HG03521 (cell line): Measurements from ENCODE around the gene POLR2J2.
"Not testable (repeated sequence)": the region's sequence is repeated elsewhere in the genome, so short reads cannot be mapped to it uniquely, and the experiment has no call there.

ENCODE experiments used
- ATAC-seq: cut with Tn5 transposase; IDR thresholded peaks from one replicate; pipeline ENCODE4 v1.9.1; 2021; ENCODE audit warnings: mild to moderate bottlenecking, moderate library complexity; ENCODE audit not compliant: unreplicated experiment

POLR2J2 gene

DNA sequence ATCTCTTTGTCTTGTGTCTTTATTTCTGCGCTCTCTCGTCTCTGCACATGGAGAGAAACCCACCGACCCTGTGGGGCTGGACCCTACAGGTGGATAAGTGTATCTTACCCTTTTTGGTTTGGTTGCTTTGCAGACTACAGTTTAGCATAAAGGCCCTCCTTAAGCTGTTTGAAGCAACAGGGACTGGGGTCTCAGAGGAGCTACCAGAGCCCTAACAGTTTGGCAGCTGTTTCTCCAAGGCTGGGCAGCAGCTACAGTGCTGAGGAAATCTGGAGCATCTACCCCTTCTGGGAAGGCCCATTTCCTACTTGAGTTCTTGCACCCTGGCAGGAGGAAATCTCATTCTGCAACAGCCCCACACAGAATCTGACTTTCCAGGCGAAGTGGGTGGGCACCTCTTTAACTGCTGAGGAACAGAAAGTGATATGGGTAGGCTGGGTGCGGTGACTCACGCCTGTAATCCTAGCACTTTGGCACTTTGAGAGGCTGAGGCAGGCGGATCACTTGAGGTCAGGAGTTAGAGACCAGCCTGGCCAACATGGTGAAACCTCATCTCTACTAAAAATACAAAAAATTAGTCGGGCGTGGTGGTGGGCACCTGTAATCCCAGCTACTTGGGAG lies 2.1 kb upstream of the POLR2J2 start:
- not testable (repeated sequence) for ATAC-seq

DNA sequence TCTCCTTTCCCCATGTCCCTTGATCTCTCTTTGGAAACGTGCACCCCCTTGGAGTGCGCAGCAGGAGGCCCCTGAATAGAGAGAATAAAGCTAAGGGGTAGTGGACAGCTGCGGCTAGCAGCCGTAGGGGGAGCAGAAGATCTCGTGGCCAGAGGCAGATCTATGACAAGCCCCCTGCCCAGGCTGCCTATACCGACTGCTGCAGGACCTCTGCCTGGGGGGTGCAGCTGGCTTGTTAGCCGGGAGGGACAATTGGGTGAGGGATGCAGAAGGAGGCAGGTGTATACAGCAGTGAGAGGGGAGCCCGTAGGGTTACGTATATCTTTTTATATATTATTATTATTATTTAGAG lies 469 bp upstream of the POLR2J2 start:
- ATAC-seq = peak; percentile 12

DNA sequence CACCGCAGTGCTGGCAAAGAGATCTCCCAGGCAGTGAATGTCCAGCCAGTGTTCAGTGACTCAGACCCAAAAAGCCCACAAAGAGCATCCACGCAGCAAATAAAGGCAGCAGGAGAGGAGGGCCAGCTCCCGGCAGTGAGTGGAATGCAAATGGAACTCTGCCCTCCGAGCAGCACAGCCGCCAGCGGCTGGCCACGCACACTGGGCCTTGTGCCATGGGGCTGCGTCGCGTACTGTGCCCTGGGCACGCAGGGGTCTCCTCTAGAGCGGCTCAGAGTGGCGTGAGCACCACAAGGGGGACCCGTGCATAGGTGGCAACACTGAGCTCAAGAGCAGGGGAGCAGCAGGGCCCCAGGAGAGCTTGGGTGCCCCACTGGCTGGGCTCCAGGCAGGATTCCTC lies 3.9 kb downstream of the POLR2J2 start:
- ATAC-seq = not testable (repeated sequence)

DNA sequence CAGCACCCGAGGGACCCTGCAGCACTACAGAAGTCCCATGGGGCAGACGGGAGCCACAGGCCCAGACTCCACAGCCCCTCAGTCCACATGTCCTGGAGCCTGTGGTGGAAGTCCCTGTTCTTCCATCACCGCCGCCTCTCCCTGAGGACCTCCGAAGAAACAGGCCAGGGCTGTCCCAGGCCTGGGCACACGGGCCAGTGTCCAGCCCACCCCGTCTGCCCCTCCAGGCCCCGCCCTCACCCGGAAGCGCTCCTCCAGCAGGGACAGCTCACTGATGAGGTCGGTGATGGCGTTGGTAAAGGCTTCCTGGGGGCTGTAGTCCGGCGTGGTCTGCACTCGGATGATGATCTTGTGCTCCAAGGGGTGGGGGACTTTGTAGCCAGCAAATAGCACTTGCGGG lies 4.6 kb downstream of the POLR2J2 start:
- ATAC-seq = not testable (repeated sequence)

GRCh38 chr7:102664765-102665164 lies 6.7 kb downstream of the POLR2J2 start:
- not testable (repeated sequence) for ATAC-seq

GRCh38 chr7:102649924-102650323 lies 21.5 kb downstream of the POLR2J2 start, which contains the start of gene SPDYE2B:
Gene SPDYE2B (plus strand): TSS chr7:102650319. CDS start chr7:102652349, 2,030 bp downstream.
- ATAC-seq = not testable (repeated sequence)

- not testable (repeated sequence) for ATAC-seq
Measured at GRCh38 chr7:102647813-102648212, 23.6 kb downstream of the POLR2J2 start.

DNA sequence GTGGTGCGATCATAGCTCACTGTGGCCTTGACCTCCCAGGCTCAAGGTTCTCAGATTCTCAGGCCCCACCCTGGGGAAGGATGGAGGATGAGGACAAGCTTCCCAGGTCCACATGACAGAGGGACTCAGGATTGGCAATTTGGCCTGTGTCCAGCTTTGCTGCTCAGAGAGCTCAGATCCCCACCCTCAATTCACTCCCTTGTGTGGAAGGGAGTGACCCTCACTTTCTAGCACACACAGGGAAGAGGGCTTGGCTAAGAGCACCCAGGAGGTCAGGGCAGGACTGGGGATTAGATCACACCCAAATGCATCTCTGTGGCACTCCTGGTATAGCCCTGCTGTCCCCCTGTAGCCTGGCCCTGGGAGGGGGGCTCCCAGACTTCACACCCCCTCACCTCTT lies 28.1 kb downstream of the POLR2J2 start:
- not testable (repeated sequence) for ATAC-seq

DNA sequence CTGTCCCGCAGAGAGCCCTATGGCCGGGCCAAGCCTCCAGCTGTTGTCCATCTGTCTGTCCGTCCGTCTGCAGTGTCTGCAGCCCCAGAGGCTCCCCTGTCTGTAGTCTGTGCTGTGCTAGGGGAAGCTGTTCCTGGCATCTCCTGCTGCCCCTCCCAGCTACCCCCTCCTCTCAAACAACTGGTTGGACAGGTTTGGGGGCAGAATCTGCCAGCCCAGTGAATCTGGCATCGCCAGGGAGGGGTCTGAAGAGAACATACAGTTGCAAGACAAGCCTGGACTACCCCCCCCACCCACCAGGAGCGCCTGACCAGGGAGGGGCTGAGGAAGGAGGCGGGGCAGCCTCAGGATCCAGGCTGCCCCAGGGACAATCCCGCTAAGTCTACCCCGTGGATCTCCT lies 28.8 kb downstream of the POLR2J2 start, which contains the start of gene UPK3BL1:
UPK3BL1 (minus strand) TSS at position 101 of the 400 bp plus-strand sequence; CDS start at position 51, 50 bp downstream.
- ATAC-seq = not testable (repeated sequence)

- ATAC-seq = not testable (repeated sequence)
Measured at GRCh38 chr7:102638848-102639247, 32.6 kb downstream of the POLR2J2 start.

DNA sequence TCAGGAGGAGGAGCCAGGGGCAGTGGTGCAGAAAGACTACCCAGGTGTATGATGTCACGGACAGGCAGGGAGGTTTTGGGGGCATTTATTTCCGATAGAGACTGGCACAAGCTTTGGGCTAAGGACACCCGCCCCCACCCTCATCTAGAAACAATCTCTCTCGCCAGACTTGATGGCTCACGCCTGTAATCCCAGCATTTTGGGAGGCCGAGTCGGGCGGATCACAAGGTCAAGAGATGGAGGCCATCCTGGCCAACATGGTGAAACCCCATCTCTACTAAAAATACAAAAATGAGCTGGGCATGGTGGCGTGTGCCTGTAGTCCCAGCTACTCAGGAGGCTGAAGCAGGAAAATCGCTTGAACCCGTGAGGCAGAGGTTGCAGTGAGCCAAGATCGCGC lies 34.5 kb downstream of the POLR2J2 start:
- ATAC-seq = not testable (repeated sequence)

DNA sequence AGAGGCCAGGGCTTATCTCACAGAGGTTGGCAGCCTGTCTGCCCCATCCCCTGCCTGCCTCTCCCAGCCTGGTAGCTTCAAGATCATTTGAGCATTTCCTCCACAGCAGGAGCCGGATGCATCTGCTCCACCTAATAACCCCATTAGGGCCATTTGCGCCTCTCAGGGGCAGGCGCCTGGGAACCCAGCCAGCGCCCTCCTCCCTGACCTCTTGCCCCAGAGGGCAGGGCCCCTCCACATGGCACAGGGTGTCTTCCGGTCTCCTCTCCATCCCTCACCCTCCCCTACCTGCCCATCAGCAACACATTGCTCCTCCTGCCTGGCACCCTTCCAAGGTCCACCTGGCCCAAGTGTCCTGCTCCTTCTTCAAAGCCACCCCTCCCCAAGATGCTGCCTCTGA lies 36.1 kb downstream of the POLR2J2 start:
- ATAC-seq = not testable (repeated sequence)

GRCh38 chr7:102634299-102634698 lies 37.2 kb downstream of the POLR2J2 start:
- ATAC-seq = not testable (repeated sequence)

- ATAC-seq = not testable (repeated sequence)
Measured at GRCh38 chr7:102630622-102631021, 40.8 kb downstream of the POLR2J2 start.

DNA sequence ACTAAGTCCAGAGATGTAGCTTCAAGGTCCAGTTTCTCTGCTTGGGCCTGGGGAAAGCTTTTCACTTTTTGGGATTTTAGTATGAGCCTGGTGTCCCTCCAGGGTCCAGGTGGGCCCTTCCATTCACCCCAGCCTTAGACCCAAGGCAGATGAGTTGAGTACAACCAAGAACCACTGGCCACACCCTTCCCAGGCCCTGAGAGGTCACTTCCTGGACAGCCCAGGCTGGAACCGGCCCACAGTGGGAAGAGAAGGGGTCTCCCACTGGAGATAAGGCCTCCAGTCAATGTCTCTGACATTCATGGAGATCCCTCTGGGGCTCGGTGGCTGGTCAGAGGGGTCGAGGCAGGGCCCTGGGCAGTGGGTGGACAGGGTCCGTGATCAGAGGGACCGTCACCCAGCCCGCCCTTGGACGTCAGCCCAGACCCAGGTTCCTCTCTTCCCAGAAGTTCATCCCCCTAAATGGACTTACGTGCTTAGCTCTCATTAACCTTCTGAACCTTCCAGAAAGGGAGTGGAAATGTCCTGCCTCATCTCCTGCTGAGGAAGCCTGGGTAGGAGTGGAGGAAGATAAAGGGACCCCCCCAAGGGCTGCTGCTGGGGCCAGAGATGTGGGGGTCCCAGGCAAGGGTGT lies 44.1 kb downstream of the POLR2J2 start:
- not testable (repeated sequence) for ATAC-seq

DNA sequence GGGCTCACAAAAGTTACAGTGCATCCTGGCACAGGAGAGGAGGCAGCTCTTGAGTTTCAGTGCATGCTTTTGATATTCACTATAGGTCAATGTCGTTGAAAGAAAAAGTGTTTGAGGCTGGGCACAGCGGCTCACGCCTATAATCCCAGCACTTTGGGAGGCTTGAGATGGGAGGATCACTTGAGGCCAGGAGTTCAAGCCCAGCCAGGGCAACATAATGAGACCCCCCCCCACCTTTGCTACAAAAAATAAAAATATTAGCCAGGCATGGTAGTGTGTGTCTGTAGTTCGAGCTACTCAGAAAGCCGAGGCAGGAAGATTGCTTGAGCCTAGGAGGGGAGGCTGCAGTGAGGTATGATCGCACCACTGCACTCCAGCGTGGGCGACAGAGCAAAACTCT lies 53.3 kb downstream of the POLR2J2 start:
- not testable (repeated sequence) for ATAC-seq

DNA sequence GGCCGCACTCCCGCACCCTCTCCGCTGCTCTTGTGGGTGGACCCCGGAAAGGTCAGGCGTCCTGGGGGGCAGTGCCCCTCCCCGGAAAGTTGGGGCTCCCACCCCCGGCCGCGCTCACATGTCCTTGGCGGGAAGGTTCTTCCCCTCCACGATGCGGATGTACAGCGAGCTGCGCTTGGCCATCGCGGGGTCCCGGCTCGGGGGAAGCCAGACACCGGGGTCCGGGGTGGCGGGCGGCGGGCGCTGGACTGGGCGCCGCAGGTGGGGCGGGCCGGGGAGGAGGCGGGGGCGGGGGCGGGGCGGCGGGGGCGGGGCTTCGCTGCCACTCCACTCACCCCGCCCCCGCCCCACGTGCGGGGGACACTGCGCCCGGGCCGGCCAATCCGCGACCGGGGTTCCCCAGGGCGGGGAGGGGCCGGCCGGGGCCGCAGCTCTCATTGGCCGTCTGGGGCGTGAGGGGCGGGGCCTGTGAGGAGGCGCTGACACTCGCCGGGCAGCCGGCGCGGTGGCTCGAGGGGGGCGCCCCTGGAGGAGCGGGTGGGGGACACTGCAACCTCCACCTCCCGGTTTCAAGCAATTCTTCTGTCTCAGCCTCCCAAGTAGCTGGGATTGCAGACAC lies 54.8 kb downstream of the POLR2J2 start, which contains the start of gene RASA4:
RASA4 (minus strand) TSS at position 250 of the 619 bp plus-strand sequence; CDS start at position 183, 67 bp downstream.
- ATAC-seq = peak; percentile 82
